Measurements from ENCODE around the gene CORO2A. TPM values are rescaled to one million over a fixed set of nuclear protein-coding genes. Genes with fewer than 3 reads are reported as not detected.
"Not testable (repeated sequence)": the region's sequence is repeated elsewhere in the genome, so short reads cannot be mapped to it uniquely, and the experiment has no call there.

Gene CORO2A
- total RNA-seq, 2 donors from 2014 or later = 0.66 to 1.3 TPM

GRCh38 chr9:98134702-98135557 is 57.5 kb downstream of the CORO2A start:
- Histone ChIP-seq H3K4me3 (no peak overlapping the region), H3K4me1 (no peaks in the 10 kb centered on the region), H3K27me3 (no peaks in the 10 kb centered on the region), H3K9me3 (no peaks in the 10 kb centered on the region), H3K27ac (no peak overlapping the region), H3K36me3 (replicated peaks in 1 of 2; ENCODE audit: insufficient read depth in 1 of 2, low read depth in 2 of 2) (no peaks in the 10 kb centered on the region)
- ATAC-seq = no peak
- no peak for DNase-seq
- TF ChIP-seq CTCF (IDR thresholded peaks at IDR 0.05) (no peak), POLR2A (IDR thresholded peaks at IDR 0.05) (no peak)
- intact Hi-C loops (cut with DNase I) = no loop called here
- WGBS, 2 donors = 88 to 90% methylated on average over 4 to 12 of the region's 12 CpGs

- WGBS, 2 donors = 72 to 83% methylated on average over 6 to 14 of the region's 14 CpGs
- no peaks in the 10 kb centered on the region for H3K4me1 ChIP-seq
- intact Hi-C loops (cut with DNase I) = no loop called here
- no peaks in the 10 kb centered on the region for H3K36me3 ChIP-seq (replicated peaks in 1 of 2; ENCODE audit: insufficient read depth in 1 of 2, low read depth in 2 of 2)
- TF ChIP-seq POLR2A (IDR thresholded peaks at IDR 0.05) = no peak
- no peak for TF ChIP-seq CTCF (IDR thresholded peaks at IDR 0.05)
- no peak for ATAC-seq
- no peaks in the 10 kb centered on the region for H3K9me3 ChIP-seq
- H3K27me3 ChIP-seq = no peaks in the 10 kb centered on the region
- H3K4me3 ChIP-seq = no peak overlapping the region
- H3K27ac ChIP-seq = no peak overlapping the region
- no peak for DNase-seq
Measured at GRCh38 chr9:98132806-98133631, 59.4 kb downstream of the CORO2A start.

GRCh38 chr9:98132158-98132557 is 60.3 kb downstream of the CORO2A start:
- 67 to 70% methylated on average over 2 to 9 of the region's 9 CpGs for WGBS, 2 donors
- Histone ChIP-seq H3K27me3 (no peaks in the 10 kb centered on the region), H3K4me3 (no peak overlapping the region), H3K36me3 (replicated peaks in 1 of 2; ENCODE audit: insufficient read depth in 1 of 2, low read depth in 2 of 2) (no peaks in the 10 kb centered on the region), H3K9me3 (no peaks in the 10 kb centered on the region), H3K27ac (no peak overlapping the region), H3K4me1 (no peaks in the 10 kb centered on the region)
- TF ChIP-seq CTCF (IDR thresholded peaks at IDR 0.05) (no peak), POLR2A (IDR thresholded peaks at IDR 0.05) (no peak)
- intact Hi-C loops (cut with DNase I) = no loop called here
- ATAC-seq (no peak), DNase-seq (peak in 1 of 4 donors; percentile 31)

- Histone ChIP-seq H3K27me3 (no peaks in the 10 kb centered on the region), H3K4me1 (no peaks in the 10 kb centered on the region), H3K9me3 (no peaks in the 10 kb centered on the region), H3K36me3 (replicated peaks in 1 of 2; ENCODE audit: insufficient read depth in 1 of 2, low read depth in 2 of 2) (no peaks in the 10 kb centered on the region), H3K4me3 (no peak overlapping the region), H3K27ac (no peak overlapping the region)
- ATAC-seq (no peak), DNase-seq (no peak)
- 91 to 92% methylated on average over 4 to 6 of the region's 13 CpGs for WGBS, 2 donors
- intact Hi-C loops (cut with DNase I) = no loop called here
- TF ChIP-seq CTCF (IDR thresholded peaks at IDR 0.05) = no peak
Measured at GRCh38 chr9:98130576-98131228, 61.7 kb downstream of the CORO2A start.

GRCh38 chr9:98130060-98130459 is 62.4 kb downstream of the CORO2A start:
- H3K36me3 ChIP-seq (replicated peaks in 1 of 2; ENCODE audit: insufficient read depth in 1 of 2, low read depth in 2 of 2); ATAC-seq; H3K4me1 ChIP-seq; H3K27me3 ChIP-seq; H3K4me3 ChIP-seq; DNase-seq; H3K9me3 ChIP-seq; intact Hi-C loops (cut with DNase I); H3K27ac ChIP-seq: not testable (repeated sequence)
- 73 to 90% methylated on average over 4 of the region's 4 CpGs for WGBS, 2 donors

Measured in body of pancreas (tissue), 4 donors.